Right lobe of liver (tissue), 4 donors: ENCODE results near the gene CST4.

ENCODE experiments used
- CTCF ChIP-seq, 4 donors: fragments of 200-600 bp in 3 of 4; fragments of 450-650 bp in 1 of 4; IDR thresholded peaks; one replicate each; pipeline versions ENCODE4 v1.5.1 to v1.8.0; 2016 to 2022; ENCODE audit warnings: antibody characterized with exemption in 4 of 4, mild to moderate bottlenecking in 2 of 4
- POLR2A ChIP-seq: fragments of 450-650 bp; IDR thresholded peaks from one replicate; pipeline ENCODE4 v1.6.1; 2017; ENCODE audit warnings: antibody characterized with exemption, mild to moderate bottlenecking
- donor health status: DM: no; HTN: no; CAD: no.
- donor health status: DM: no; HTN: no; CAD: no.
- donor health status: DM: no; HTN: yes; CAD: no.

- TF ChIP-seq CTCF (IDR thresholded peaks at IDR 0.05) (no peak), POLR2A (no peak)
Measured at GRCh38 chr20:23669866-23670265, 19.0 kb downstream of the CST4 start.
